HL-60 (cell line): ENCODE results near the gene TMEM130.

Experiments
- GABPA ChIP-seq: IDR thresholded peaks from 2 replicates; pipeline ENCODE4 v1.6.1; 2012; ENCODE audit warnings: low read depth
- POLR2AphosphoS5 ChIP-seq: IDR thresholded peaks from 2 replicates; pipeline ENCODE4 v1.6.1; 2012; ENCODE audit warnings: low read depth
- SPI1 ChIP-seq: IDR thresholded peaks from 2 replicates; pipeline ENCODE4 v1.6.1; 2012; ENCODE audit warnings: low read depth, mild to moderate bottlenecking, borderline replicate concordance
- TF ChIP-seq, protein P1 (sequence below): IDR thresholded peaks from one replicate; pipeline ENCODE4 v1.5.1; 2011; ENCODE audit warnings: low read length, control low read depth, inconsistent platforms; ENCODE audit not compliant: insufficient read depth
- TF ChIP-seq, protein P2 (sequence below): IDR thresholded peaks from 2 replicates; pipeline ENCODE4 v1.6.1; 2012; ENCODE audit warnings: low read depth; ENCODE audit not compliant: insufficient replicate concordance

DNA sequence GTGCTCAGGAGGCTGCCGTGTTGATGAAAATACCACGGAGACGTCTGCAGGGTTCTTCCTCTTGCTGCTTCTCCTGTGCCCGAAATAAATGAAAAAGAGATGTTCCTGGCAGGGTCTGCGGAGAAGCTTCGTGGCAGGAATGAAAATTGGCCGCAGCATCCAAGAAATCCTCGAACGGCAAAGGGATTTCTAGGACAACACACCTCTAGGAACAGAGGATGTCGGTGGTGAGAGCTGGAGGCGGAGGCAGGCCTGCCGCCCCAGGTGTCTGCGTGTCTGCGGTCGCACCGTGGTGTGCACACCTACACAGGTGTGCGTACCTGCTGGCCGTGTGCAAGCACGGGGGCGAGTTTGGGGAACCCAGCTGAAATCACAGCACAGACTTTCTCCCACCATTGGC is 43.4 kb downstream of the TMEM130 start:
- TF ChIP-seq, protein P1, sequence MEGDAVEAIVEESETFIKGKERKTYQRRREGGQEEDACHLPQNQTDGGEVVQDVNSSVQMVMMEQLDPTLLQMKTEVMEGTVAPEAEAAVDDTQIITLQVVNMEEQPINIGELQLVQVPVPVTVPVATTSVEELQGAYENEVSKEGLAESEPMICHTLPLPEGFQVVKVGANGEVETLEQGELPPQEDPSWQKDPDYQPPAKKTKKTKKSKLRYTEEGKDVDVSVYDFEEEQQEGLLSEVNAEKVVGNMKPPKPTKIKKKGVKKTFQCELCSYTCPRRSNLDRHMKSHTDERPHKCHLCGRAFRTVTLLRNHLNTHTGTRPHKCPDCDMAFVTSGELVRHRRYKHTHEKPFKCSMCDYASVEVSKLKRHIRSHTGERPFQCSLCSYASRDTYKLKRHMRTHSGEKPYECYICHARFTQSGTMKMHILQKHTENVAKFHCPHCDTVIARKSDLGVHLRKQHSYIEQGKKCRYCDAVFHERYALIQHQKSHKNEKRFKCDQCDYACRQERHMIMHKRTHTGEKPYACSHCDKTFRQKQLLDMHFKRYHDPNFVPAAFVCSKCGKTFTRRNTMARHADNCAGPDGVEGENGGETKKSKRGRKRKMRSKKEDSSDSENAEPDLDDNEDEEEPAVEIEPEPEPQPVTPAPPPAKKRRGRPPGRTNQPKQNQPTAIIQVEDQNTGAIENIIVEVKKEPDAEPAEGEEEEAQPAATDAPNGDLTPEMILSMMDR: no peak
- TF ChIP-seq POLR2AphosphoS5 (no peak), SPI1 (no peak), GABPA (no peak)
- TF ChIP-seq, protein P2, sequence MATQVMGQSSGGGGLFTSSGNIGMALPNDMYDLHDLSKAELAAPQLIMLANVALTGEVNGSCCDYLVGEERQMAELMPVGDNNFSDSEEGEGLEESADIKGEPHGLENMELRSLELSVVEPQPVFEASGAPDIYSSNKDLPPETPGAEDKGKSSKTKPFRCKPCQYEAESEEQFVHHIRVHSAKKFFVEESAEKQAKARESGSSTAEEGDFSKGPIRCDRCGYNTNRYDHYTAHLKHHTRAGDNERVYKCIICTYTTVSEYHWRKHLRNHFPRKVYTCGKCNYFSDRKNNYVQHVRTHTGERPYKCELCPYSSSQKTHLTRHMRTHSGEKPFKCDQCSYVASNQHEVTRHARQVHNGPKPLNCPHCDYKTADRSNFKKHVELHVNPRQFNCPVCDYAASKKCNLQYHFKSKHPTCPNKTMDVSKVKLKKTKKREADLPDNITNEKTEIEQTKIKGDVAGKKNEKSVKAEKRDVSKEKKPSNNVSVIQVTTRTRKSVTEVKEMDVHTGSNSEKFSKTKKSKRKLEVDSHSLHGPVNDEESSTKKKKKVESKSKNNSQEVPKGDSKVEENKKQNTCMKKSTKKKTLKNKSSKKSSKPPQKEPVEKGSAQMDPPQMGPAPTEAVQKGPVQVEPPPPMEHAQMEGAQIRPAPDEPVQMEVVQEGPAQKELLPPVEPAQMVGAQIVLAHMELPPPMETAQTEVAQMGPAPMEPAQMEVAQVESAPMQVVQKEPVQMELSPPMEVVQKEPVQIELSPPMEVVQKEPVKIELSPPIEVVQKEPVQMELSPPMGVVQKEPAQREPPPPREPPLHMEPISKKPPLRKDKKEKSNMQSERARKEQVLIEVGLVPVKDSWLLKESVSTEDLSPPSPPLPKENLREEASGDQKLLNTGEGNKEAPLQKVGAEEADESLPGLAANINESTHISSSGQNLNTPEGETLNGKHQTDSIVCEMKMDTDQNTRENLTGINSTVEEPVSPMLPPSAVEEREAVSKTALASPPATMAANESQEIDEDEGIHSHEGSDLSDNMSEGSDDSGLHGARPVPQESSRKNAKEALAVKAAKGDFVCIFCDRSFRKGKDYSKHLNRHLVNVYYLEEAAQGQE: no peak
